B cell (primary cell): ENCODE measurements around the gene NDRG2. TPM values are rescaled to one million over a fixed set of nuclear protein-coding genes. Genes with fewer than 3 reads are reported as not detected.

ENCODE experiments used
- ATAC-seq: fragments of 200-7000 bp; cut with Tn5 transposase; one replicate; pipeline ENCODE4 v1.10.0; 2021; ENCODE audit warnings: low read depth, mild to moderate bottlenecking, moderate number of reproducible peaks, moderate library complexity
- CTCF ChIA-PET: fragments of 350-600 bp; sonication (Branson Sonifier 250); formaldehyde crosslinking; loops from one replicate; lab custom pipeline; 2021; ENCODE audit warnings: antibody characterized with exemption, inconsistent platforms; lab: Charles Lee
- POLR2A ChIA-PET: fragments of 350-600 bp; sonication (Branson Sonifier 250); formaldehyde crosslinking; loops from one replicate; lab custom pipeline; 2021; ENCODE audit warnings: antibody characterized with exemption; lab: Charles Lee
- DNase-seq: peaks from one replicate; pipeline ENCODE4 v3.0.0; 2013
- H2AFZ ChIP-seq: 2 replicates; pipeline ENCODE4 v1.6.1; 2012; ENCODE audit warnings: mild to moderate bottlenecking, low read depth, low read length; ENCODE audit not compliant: insufficient read depth, poor library complexity, severe bottlenecking
- H3K27ac ChIP-seq, 2 donors: 1 replicate in 1 of 2; 2 replicates in 1 of 2; pipeline ENCODE4 v1.5.1; 2012 to 2013; ENCODE audit warnings: low read length in 2 of 2, mild to moderate bottlenecking in 2 of 2, moderate library complexity in 1 of 2
- H3K27me3 ChIP-seq, 4 experiments: fragments of 200-600 bp in 1 of 4; sonication (generic) in 1 of 4; replicated peaks in 1 of 4; 1 replicate in 2 of 4; 2 replicates in 2 of 4; pipeline versions ENCODE4 v1.6.1 to v1.7.0; 2013 to 2016; ENCODE audit warnings: low read length in 3 of 4, mild to moderate bottlenecking in 2 of 4, mixed read lengths in 1 of 4, moderate library complexity in 1 of 4; ENCODE audit not compliant: insufficient read depth in 4 of 4, control insufficient read depth in 3 of 4; ENCODE audit errors: control extremely low read depth in 1 of 4
- H3K36me3 ChIP-seq, 2 experiments: replicated peaks in 1 of 2; 1 replicate in 1 of 2; 2 replicates in 1 of 2; pipeline versions ENCODE4 v1.6.1 to v1.7.1; 2013; ENCODE audit warnings: low read length in 1 of 2; ENCODE audit not compliant: insufficient read depth in 2 of 2, control insufficient read depth in 1 of 2; ENCODE audit errors: control extremely low read depth in 1 of 2, extremely low read depth in 1 of 2
- H3K4me1 ChIP-seq, 2 donors: fragments of 200-600 bp in 1 of 2; sonication (generic) in 1 of 2; 1 replicate in 1 of 2; 2 replicates in 1 of 2; pipeline versions ENCODE4 v1.5.1 to v1.6.1; 2013 to 2017; ENCODE audit warnings: low read length in 2 of 2; ENCODE audit not compliant: control insufficient read depth in 2 of 2, insufficient read depth in 2 of 2
- H3K4me2 ChIP-seq: replicated peaks from 2 replicates; pipeline ENCODE3; 2012; ENCODE audit warnings: mild to moderate bottlenecking, low read depth, low read length; ENCODE audit not compliant: poor library complexity, severe bottlenecking
- H3K4me3 ChIP-seq, 5 experiments: fragments of 200-600 bp in 1 of 5; sonication (generic) in 1 of 5; 1 replicate in 3 of 5; 2 replicates in 2 of 5; pipeline versions ENCODE4 v1.5.1 to v1.7.0; 2011 to 2016; ENCODE audit warnings: low read length in 4 of 5, mild to moderate bottlenecking in 4 of 5, low read depth in 2 of 5, control low read depth in 1 of 5, moderate library complexity in 1 of 5; ENCODE audit not compliant: insufficient read depth in 1 of 5; ENCODE audit errors: control extremely low read depth in 1 of 5, extremely low read depth in 1 of 5
- H3K79me2 ChIP-seq: fragments of 200-600 bp; sonication (generic); one replicate; pipeline ENCODE4 v1.6.0; 2016; ENCODE audit warnings: low read length; ENCODE audit not compliant: control insufficient read depth, insufficient read depth
- H3K9ac ChIP-seq: fragments of 200-600 bp; sonication (generic); 2 replicates; pipeline ENCODE4 v1.6.1; 2017; ENCODE audit warnings: mild to moderate bottlenecking, low read length, moderate library complexity
- H3K9me3 ChIP-seq, 3 donors: one replicate each; pipeline versions ENCODE4 v1.6.1 to v1.7.1; 2013; ENCODE audit warnings: low read length in 2 of 3; ENCODE audit not compliant: control insufficient read depth in 2 of 3, insufficient read depth in 1 of 3; ENCODE audit errors: control extremely low read depth in 1 of 3
- H4K20me1 ChIP-seq: 2 replicates; pipeline ENCODE4 v1.6.0; 2012; ENCODE audit warnings: mild to moderate bottlenecking, low read length; ENCODE audit not compliant: insufficient read depth, control insufficient read depth, poor library complexity, severe bottlenecking
- H3K27ac Mint-ChIP-seq: one replicate; pipeline ENCODE4 v1.8.0; 2021; ENCODE audit warnings: mixed read lengths
- H3K27me3 Mint-ChIP-seq: one replicate; pipeline ENCODE4 v1.8.0; 2021; ENCODE audit warnings: mixed read lengths
- H3K4me1 Mint-ChIP-seq: one replicate; pipeline ENCODE4 v1.8.0; 2021; ENCODE audit warnings: mixed read lengths
- H3K4me3 Mint-ChIP-seq: one replicate; pipeline ENCODE4 v1.8.0; 2021; ENCODE audit warnings: mixed read lengths
- H3K9me3 Mint-ChIP-seq: one replicate; pipeline ENCODE4 v1.8.0; 2022; ENCODE audit warnings: mixed read lengths; ENCODE audit not compliant: insufficient read depth
- CTCF ChIP-seq: fragments of 200-600 bp; IDR thresholded peaks from one replicate; pipeline ENCODE4 v1.8.0; 2022; ENCODE audit warnings: antibody characterized with exemption, mild to moderate bottlenecking
- EZH2 ChIP-seq: IDR thresholded peaks from 2 replicates; pipeline ENCODE4 v1.6.1; 2012; ENCODE audit warnings: borderline replicate concordance, low read depth, mild to moderate bottlenecking, moderate library complexity, low read length; ENCODE audit not compliant: insufficient read depth, poor library complexity, severe bottlenecking
- WGBS: methylation state at CpG from one replicate; pipeline ENCODE4 v1.1.5; 2013; ENCODE audit warnings: missing lambda C conversion rate; ENCODE audit not compliant: insufficient coverage; 5-methylcytosine and 5-hydroxymethylcytosine counted together
- intact Hi-C: fragments of 100-400 bp; cut with micrococcal nuclease; formaldehyde crosslinking; loops from one replicate; pipeline ENCODE4 v1.10.0; 2022
- polyA plus RNA-seq: library from polyadenylated mRNA; depleted of rRNA; stranded (reverse); fragments of >200 nt; gene quantifications from 2 replicates; pipeline ENCODE4 v1.2.3, GENCODE V29; 2012
- total RNA-seq, 2 donors: library from RNA; stranded (reverse); fragments of 120-200 nt in 1 of 2; gene quantifications; 1 replicate in 1 of 2; 2 replicates in 1 of 2; pipeline versions ENCODE4 v1.2.3 to v1.2.4, GENCODE V29; 2013 to 2022

NDRG2 gene
- total and polyA plus RNA-seq, 2 donors (not counting 1 experiment from before 2014, with no cell fraction given): 9.5 to 11.8 TPM

- no peak overlapping the region for H3K27ac ChIP-seq
- ChIA-PET POLR2A (no interaction called here), CTCF (interaction anchor here (0.6 to 6.4 kb wide), 10 partner anchors 10 to 389 kb away, joined by 3 to 276 read pairs (median 10); partner anchors contain the start of genes SLC39A2 and TMEM253)
- H3K4me2 ChIP-seq: no peak overlapping the region
- intact Hi-C loops: loop anchor here (5.0 kb wide), 1 partner anchor 490 kb away; no protein-coding TSS in a partner anchor
- no peak overlapping the region for H3K4me3 ChIP-seq
- DNase-seq (peak; percentile 44), ATAC-seq (no peak)
- Mint-ChIP-seq H3K27ac (no peak overlapping the region), H3K4me1 (peaks cover 34% of the 10 kb centered on the region), H3K27me3 (peaks cover 45% of the 10 kb centered on the region), H3K4me3 (no peak overlapping the region), H3K9me3 (no peaks in the 10 kb centered on the region)
- WGBS: 80% methylated on average over 4 of the region's 7 CpGs
- peaks cover 0 to 9% (median 0%) of the 10 kb centered on the region in 3 donors for H3K9me3 ChIP-seq
- H3K36me3 ChIP-seq: no peaks in the 10 kb centered on the region
- H3K4me1 ChIP-seq: peaks cover 29 to 34% of the 10 kb centered on the region in 2 donors
- no peaks in the 10 kb centered on the region for H4K20me1 ChIP-seq
- TF ChIP-seq EZH2 (no peak), CTCF (no peak)
- no peak overlapping the region for H3K9ac ChIP-seq
- no peaks in the 10 kb centered on the region for H3K79me2 ChIP-seq
- no peak overlapping the region for H2AFZ ChIP-seq
- H3K27me3 ChIP-seq: peaks cover 0 to 39% (median 21%) of the 10 kb centered on the region in 4 experiments
Measured at GRCh38 chr14:21066882-21067502, 42.1 kb upstream of the NDRG2 start.

- H2AFZ ChIP-seq: no peak overlapping the region
Measured at GRCh38 chr14:21063479-21063878, 38.6 kb upstream of the NDRG2 start.

More at GRCh38 chr14:21063479-21063878, 38.6 kb upstream of the NDRG2 start:
- H3K36me3 ChIP-seq: no peaks in the 10 kb centered on the region
- no peak overlapping the region for H3K27ac ChIP-seq
- Mint-ChIP-seq H3K4me1 (peaks cover 3% of the 10 kb centered on the region), H3K27ac (no peak overlapping the region), H3K4me3 (no peak overlapping the region), H3K27me3 (peaks cover 44% of the 10 kb centered on the region), H3K9me3 (no peaks in the 10 kb centered on the region)
- ChIA-PET CTCF (interaction anchor here (0.8 to 6.4 kb wide), 5 partner anchors 24 to 347 kb away, joined by 3 to 155 read pairs (median 6); no protein-coding TSS in a partner anchor), POLR2A (no interaction called here)
- H3K9ac ChIP-seq: no peak overlapping the region
- no peaks in the 10 kb centered on the region for H3K9me3 ChIP-seq
- no peak for ATAC-seq
- WGBS: 95% methylated on average over 3 of the region's 3 CpGs
- peaks cover 0 to 16% (median 10%) of the 10 kb centered on the region in 4 experiments for H3K27me3 ChIP-seq
- peaks cover under 1 to 3% of the 10 kb centered on the region in 2 donors for H3K4me1 ChIP-seq
- no peak overlapping the region for H3K4me2 ChIP-seq
- intact Hi-C loops: no loop called here
- no peaks in the 10 kb centered on the region for H4K20me1 ChIP-seq
- no peaks in the 10 kb centered on the region for H3K79me2 ChIP-seq
- no peak overlapping the region for H3K4me3 ChIP-seq
- no peak for DNase-seq
- no peak for TF ChIP-seq CTCF
- no peak for TF ChIP-seq EZH2
